K562 (cell line): ENCODE measurements around the gene RNF26. TPM values are rescaled to one million over a fixed set of nuclear protein-coding genes. Genes with fewer than 3 reads are reported as not detected.

Experiments
- CCNT2 ChIP-seq: IDR thresholded peaks from 2 replicates; pipeline ENCODE4 v1.6.1; 2011; ENCODE audit warnings: borderline replicate concordance, low read depth, mild to moderate bottlenecking, moderate library complexity, mixed read lengths, low read length; ENCODE audit not compliant: insufficient read length; ENCODE audit errors: extremely low read depth
- FOXP4 ChIP-seq: sonication (generic); formaldehyde crosslinking; IDR thresholded peaks from 2 replicates; pipeline ENCODE4 v1.8.0; 2022; ENCODE audit warnings: mild to moderate bottlenecking, missing genetic modification reagents, borderline replicate concordance
- GABPB1 ChIP-seq: sonication (generic); formaldehyde crosslinking; IDR thresholded peaks from 2 replicates; pipeline ENCODE4 v1.8.0; 2022; ENCODE audit warnings: mild to moderate bottlenecking, missing genetic modification reagents
- KDM5B ChIP-seq: fragments of 200-600 bp; sonication (generic); IDR thresholded peaks from 2 replicates; pipeline ENCODE4 v1.6.1; 2012; ENCODE audit warnings: low read depth, mild to moderate bottlenecking, moderate library complexity, low read length, control low read depth, inconsistent platforms; ENCODE audit not compliant: insufficient replicate concordance
- MYC ChIP-seq, 2 experiments: fragments of 250-450 bp in 1 of 2; sonication (Bioruptor Pico) in 1 of 2; IDR thresholded peaks; 2 replicates each; pipeline versions ENCODE4 v1.5.1 to v1.6.1; 2012 to 2021; ENCODE audit warnings: low read depth in 2 of 2, borderline replicate concordance in 1 of 2, improper control_type of control experiment in 1 of 2, low read length in 1 of 2, mild to moderate bottlenecking in 1 of 2, moderate library complexity in 1 of 2
- PKNOX1 ChIP-seq: fragments of 450-650 bp; IDR thresholded peaks from 2 replicates; pipeline ENCODE4 v1.6.1; 2016
- RBBP5 ChIP-seq: fragments of 200-600 bp; sonication (generic); IDR thresholded peaks from 2 replicates; pipeline ENCODE4 v1.6.1; 2012; ENCODE audit warnings: borderline replicate concordance, mild to moderate bottlenecking, low read length, control low read depth, inconsistent platforms; ENCODE audit not compliant: insufficient read depth, poor library complexity, severe bottlenecking
- SIN3A ChIP-seq, 2 experiments: fragments of 150-350 bp in 1 of 2; IDR thresholded peaks; 2 replicates each; pipeline ENCODE4 v1.6.1; 2011 to 2016; ENCODE audit warnings: borderline replicate concordance in 2 of 2, low read depth in 2 of 2, low read length in 2 of 2, mild to moderate bottlenecking in 2 of 2, moderate library complexity in 2 of 2; ENCODE audit not compliant: control insufficient read depth in 1 of 2
- ZBTB11 ChIP-seq, 3 experiments: fragments of 200-800 bp in 1 of 3; fragments of 250-450 bp in 1 of 3; fragments of 450-650 bp in 1 of 3; sonication (Bioruptor Pico) in 1 of 3; sonication (Bioruptor generic) in 1 of 3; formaldehyde crosslinking in 1 of 3; IDR thresholded peaks; 2 replicates each; pipeline versions ENCODE4 v1.6.1 to v1.8.0; 2016 to 2022; ENCODE audit warnings: mild to moderate bottlenecking in 2 of 3, missing genetic modification characterization in 2 of 3, missing compliant biosample characterization in 1 of 3, moderate library complexity in 1 of 3
- ZBTB43 ChIP-seq: sonication (generic); formaldehyde crosslinking; IDR thresholded peaks from 2 replicates; pipeline ENCODE4 v1.8.0; 2023; ENCODE audit warnings: mild to moderate bottlenecking, missing genetic modification reagents
- ZNF324 ChIP-seq: fragments of 250-450 bp; sonication (Bioruptor Pico); IDR thresholded peaks from 2 replicates; pipeline ENCODE4 v1.4.0; 2020; ENCODE audit warnings: mild to moderate bottlenecking
- polyA plus RNA-seq, 8 experiments: library from polyadenylated mRNA; depleted of rRNA in 4 of 8; stranded (reverse) in 5 of 8; unstranded in 3 of 8; fragments of >200 nt; fragmentation: Nextera tagmentation in 2 of 8; fragmentation: Illumina TruSeq in 1 of 8; extraction: Ambion mirVana in 2 of 8; extraction: Trizol in 1 of 8; gene quantifications; 2 replicates each; pipeline versions ENCODE4 v1.2.1 to v1.2.3, GENCODE V29; 2011 to 2014; ENCODE audit warnings: inconsistent platforms in 1 of 8, missing spikeins in 1 of 8
- total RNA-seq, 7 experiments: library from RNA; depleted of rRNA in 6 of 7; stranded (reverse); fragments of >200 nt in 6 of 7; fragmentation: Illumina TruSeq in 2 of 7; extraction: Trizol in 2 of 7; gene quantifications; 2 replicates each; pipeline versions ENCODE4 v1.2.1 to v1.2.3, GENCODE V29; 2011 to 2021; ENCODE audit warnings: low replicate concordance in 1 of 7

Gene RNF26
- total and polyA plus RNA-seq, 9 of the 15 experiments (the other 6 are each of a cell fraction or from before 2014, with no cell fraction given), result 5.3 to 53.6 (median 12.7) TPM

GRCh38 chr11:119316729-119317591 is 17.4 kb upstream of the RNF26 start, which contains the start of gene MCAM (continued):
- TF ChIP-seq ZBTB11 (CRISPR knock-in tag; IDR thresholded peaks at IDR 0.05) (peak in 1 of 3 experiments; percentile 47; a peak in 2 of 6 replicates), GABPB1 (no peak), RBBP5 (peak; percentile 48), PKNOX1 (no peak), ZBTB43 (0 out of 2 replicates have a peak, but pooled peaks have one; percentile 76), MYC (IDR thresholded peaks at IDR 0.05; ENCODE audit: low read depth, low read length) (peak; percentile 34; the same call in 1 of the 2 replicates), MYC (CRISPR knock-in tag; IDR thresholded peaks at IDR 0.05; ENCODE audit: borderline replicate concordance, low read depth) (no peak), SIN3A (IDR thresholded peaks at IDR 0.05; ENCODE audit: borderline replicate concordance in 2 of 2, control insufficient read depth in 1 of 2, low read depth in 2 of 2, low read length in 2 of 2) (peak in 1 of 2 experiments; percentile 8; a peak in 1 of 4 replicates), KDM5B (peak; percentile 83), ZNF324 (CRISPR knock-in tag) (no peak), FOXP4 (CRISPR knock-in tag) (0 out of 2 replicates have a peak, but pooled peaks have one; percentile 70), CCNT2 (peak; percentile 18)
